AG10803 (cell line): ENCODE measurements around the gene TTC7B.

Experiments used
- DNase-seq: peaks from one replicate; pipeline ENCODE4 v3.0.0; 2010; ENCODE audit warnings: low read depth
- H3K4me3 ChIP-seq: 2 replicates; pipeline ENCODE4 v1.5.1; 2011; ENCODE audit warnings: mild to moderate bottlenecking, low read length, control low read depth
- CTCF ChIP-seq: conservative IDR thresholded peaks from 2 replicates; pipeline ENCODE4 v1.5.1; 2011; ENCODE audit warnings: mild to moderate bottlenecking, low read length, control low read depth, inconsistent platforms

The TTC7B gene

GRCh38 chr14:90810806-90811205 lies 5.4 kb downstream of the TTC7B start:
- no peak for TF ChIP-seq CTCF

GRCh38 chr14:90809530-90810312 lies 6.5 kb downstream of the TTC7B start:
- TF ChIP-seq CTCF: no peak
- no peak overlapping the region for H3K4me3 ChIP-seq
- no peak for DNase-seq

More at GRCh38 chr14:90810806-90811205, 5.4 kb downstream of the TTC7B start:
- no peak overlapping the region for H3K4me3 ChIP-seq
- DNase-seq: no peak

GRCh38 chr14:90808759-90809529 lies 7.3 kb downstream of the TTC7B start:
- peak; percentile 13 for DNase-seq
- no peak for TF ChIP-seq CTCF
- no peak overlapping the region for H3K4me3 ChIP-seq

GRCh38 chr14:90807060-90807459 lies 9.2 kb downstream of the TTC7B start:
- no peak overlapping the region for H3K4me3 ChIP-seq
- DNase-seq: no peak
- TF ChIP-seq CTCF: no peak

- TF ChIP-seq CTCF: no peak
- no peak overlapping the region for H3K4me3 ChIP-seq
- no peak for DNase-seq
Measured at GRCh38 chr14:90805662-90806540, 10.3 kb downstream of the TTC7B start.

- H3K4me3 ChIP-seq: no peak overlapping the region
- no peak for TF ChIP-seq CTCF
- DNase-seq: no peak
Measured at GRCh38 chr14:90805084-90805391, 11.2 kb downstream of the TTC7B start.
